SK-N-SH (cell line): ENCODE data around the gene PLXNA4. TPM values are rescaled to one million over a fixed set of nuclear protein-coding genes. Genes with fewer than 3 reads are reported as not detected.

Experiments
- CTCF ChIA-PET: fragments of 300-600, 350-600 bp; formaldehyde crosslinking; extraction: SDS; loops from one replicate; lab custom pipeline; 2021; lab: Yijun Ruan, JAX
- POLR2A ChIA-PET: fragments of 350-600 bp; sonication (Branson Sonifier 250); formaldehyde crosslinking; extraction: SDS; loops from one replicate; lab custom pipeline; 2020; ENCODE audit warnings: antibody characterized with exemption, inconsistent platforms; lab: Yijun Ruan, JAX
- DNase-seq: peaks from one replicate; pipeline ENCODE4 v3.0.0; 2012
- H2AFZ ChIP-seq: fragments of 200-600 bp; sonication (generic); 2 replicates; pipeline ENCODE4 v1.8.1; 2016; ENCODE audit warnings: antibody characterized with exemption, mild to moderate bottlenecking, low read depth
- H3F3A ChIP-seq: fragments of 200-600 bp; sonication (generic); replicated peaks from 2 replicates; pipeline ENCODE3; 2016; ENCODE audit warnings: antibody characterized with exemption, mild to moderate bottlenecking; ENCODE audit not compliant: insufficient read depth
- H3K27ac ChIP-seq, 2 experiments: fragments of 200-500 bp in 1 of 2; fragments of 200-600 bp in 1 of 2; sonication (Bioruptor generic) in 1 of 2; sonication (generic), shearing (Covaris generic) in 1 of 2; 2 replicates each; pipeline versions ENCODE4 v1.5.1 to v1.6.1; 2014 to 2016; ENCODE audit warnings: low read depth in 2 of 2, inconsistent platforms in 1 of 2, low read length in 1 of 2, mild to moderate bottlenecking in 1 of 2, mixed read lengths in 1 of 2
- H3K27me3 ChIP-seq: fragments of 200-600 bp; sonication (generic), shearing (Covaris generic); 2 replicates; pipeline ENCODE4 v1.6.1; 2016; ENCODE audit warnings: mixed run types; ENCODE audit not compliant: insufficient read depth
- H3K36me3 ChIP-seq, 2 experiments: fragments of 200-500 bp in 1 of 2; fragments of 200-600 bp in 1 of 2; sonication (Bioruptor generic) in 1 of 2; sonication (generic) in 1 of 2; replicated peaks in 1 of 2; 2 replicates each; pipeline versions ENCODE3 to v1.5.1; 2014 to 2016; ENCODE audit warnings: low read length in 1 of 2, mild to moderate bottlenecking in 1 of 2; ENCODE audit not compliant: insufficient read depth in 2 of 2, control insufficient read depth in 1 of 2
- H3K4me1 ChIP-seq, 2 experiments: fragments of 200-500 bp in 1 of 2; fragments of 200-600 bp in 1 of 2; sonication (Bioruptor generic) in 1 of 2; sonication (generic), shearing (Covaris generic) in 1 of 2; 2 replicates each; pipeline versions ENCODE4 v1.5.1 to v1.6.1; 2014 to 2016; ENCODE audit warnings: low read depth in 1 of 2, low read length in 1 of 2, mixed run types in 1 of 2; ENCODE audit not compliant: insufficient read depth in 2 of 2, control insufficient read depth in 1 of 2
- H3K4me2 ChIP-seq: fragments of 200-600 bp; sonication (generic), shearing (Covaris generic); 2 replicates; pipeline ENCODE4 v1.6.1; 2017; ENCODE audit warnings: mixed run types
- H3K4me3 ChIP-seq, 2 experiments: fragments of 200-500 bp in 1 of 2; fragments of 200-600 bp in 1 of 2; sonication (Bioruptor generic) in 1 of 2; sonication (generic), shearing (Covaris generic) in 1 of 2; 2 replicates each; pipeline versions ENCODE4 v1.5.1 to v1.8.1; 2014 to 2016; ENCODE audit warnings: low read depth in 2 of 2, inconsistent platforms in 1 of 2, low read length in 1 of 2, mild to moderate bottlenecking in 1 of 2, mixed read lengths in 1 of 2, moderate library complexity in 1 of 2
- H3K79me2 ChIP-seq: fragments of 200-600 bp; sonication (generic); 2 replicates; pipeline ENCODE4 v1.8.1; 2017; ENCODE audit warnings: mild to moderate bottlenecking; ENCODE audit not compliant: insufficient read depth
- H3K9ac ChIP-seq: fragments of 200-600 bp; sonication (generic); 2 replicates; pipeline ENCODE4 v1.6.1; 2017; ENCODE audit warnings: mixed run types
- H3K9me2 ChIP-seq: fragments of 200-600 bp; sonication (generic); 2 replicates; pipeline ENCODE4 v1.6.1; 2017; ENCODE audit warnings: mixed run types
- H3K9me3 ChIP-seq: fragments of 200-600 bp; sonication (generic); 2 replicates; pipeline ENCODE4 v1.6.1; 2017; ENCODE audit warnings: mixed run types, mild to moderate bottlenecking, moderate library complexity
- H4K20me1 ChIP-seq: fragments of 200-600 bp; sonication (generic); 2 replicates; pipeline ENCODE4 v1.6.1; 2017; ENCODE audit warnings: mild to moderate bottlenecking, mixed run types; ENCODE audit not compliant: insufficient read depth
- ELF1 ChIP-seq: IDR thresholded peaks from 2 replicates; pipeline ENCODE4 v1.4.0; 2012
- EP300 ChIP-seq, 2 experiments: IDR thresholded peaks; 2 replicates each; pipeline versions ENCODE4 v1.4.0 to v1.6.1; 2012; ENCODE audit warnings: borderline replicate concordance in 1 of 2, low read depth in 1 of 2, low read length in 1 of 2
- GATA2 ChIP-seq: sonication (generic); formaldehyde crosslinking; IDR thresholded peaks from 2 replicates; pipeline ENCODE4 v1.5.0; 2020; ENCODE audit warnings: mild to moderate bottlenecking, missing genetic modification reagents
- JUND ChIP-seq: IDR thresholded peaks from 2 replicates; pipeline ENCODE4 v1.4.0; 2012
- MXI1 ChIP-seq: IDR thresholded peaks from 2 replicates; pipeline ENCODE4 v1.6.1; 2012; ENCODE audit warnings: mild to moderate bottlenecking, low read depth, low read length, improper control_type of control experiment
- NRF1 ChIP-seq: IDR thresholded peaks from 2 replicates; pipeline ENCODE4 v1.6.1; 2012; ENCODE audit warnings: low read depth, mild to moderate bottlenecking, low read length
- POLR2AphosphoS5 ChIP-seq: IDR thresholded peaks from 2 replicates; pipeline ENCODE4 v1.6.1; 2012; ENCODE audit warnings: low read depth, low read length
- RAD21 ChIP-seq: IDR thresholded peaks from 2 replicates; pipeline ENCODE4 v1.6.1; 2012; ENCODE audit warnings: mild to moderate bottlenecking, low read length
- RCOR1 ChIP-seq: fragments of 150-350 bp; IDR thresholded peaks from 2 replicates; pipeline ENCODE4 v1.6.1; 2017; ENCODE audit warnings: antibody characterized with exemption, low read length
- RFX5 ChIP-seq: IDR thresholded peaks from 2 replicates; pipeline ENCODE4 v1.6.1; 2012; ENCODE audit warnings: mild to moderate bottlenecking, improper control_type of control experiment, low read length
- SIN3A ChIP-seq: IDR thresholded peaks from 2 replicates; pipeline ENCODE4 v1.6.1; 2012; ENCODE audit warnings: low read depth, mild to moderate bottlenecking, low read length, moderate library complexity, borderline replicate concordance
- SMC3 ChIP-seq: IDR thresholded peaks from 2 replicates; pipeline ENCODE4 v1.6.1; 2012; ENCODE audit warnings: low read depth, low read length, improper control_type of control experiment
- TCF12 ChIP-seq: IDR thresholded peaks from 2 replicates; pipeline ENCODE4 v1.4.0; 2012
- YY1 ChIP-seq: IDR thresholded peaks from 2 replicates; pipeline ENCODE4 v1.4.0; 2012; ENCODE audit warnings: low read depth, mild to moderate bottlenecking
- WGBS: methylation state at CpG from one replicate; pipeline ENCODE4 v1.1.6; 2017; ENCODE audit warnings: low lambda C conversion rate; 5-methylcytosine and 5-hydroxymethylcytosine counted together
- polyA plus RNA-seq, 3 experiments: library from polyadenylated mRNA; depleted of rRNA; stranded (reverse); fragments of >200 nt; gene quantifications; 2 replicates each; pipeline ENCODE4 v1.2.3, GENCODE V29; 2012
- TF ChIP-seq, protein P1 (sequence below): fragments of 200-600 bp; sonication (generic); IDR thresholded peaks from 2 replicates; pipeline ENCODE4 v1.6.1; 2017; ENCODE audit warnings: antibody characterized with exemption, mild to moderate bottlenecking, moderate library complexity
- TF ChIP-seq, protein P2 (sequence below): IDR thresholded peaks from 2 replicates; pipeline ENCODE4 v1.4.0; 2012; ENCODE audit warnings: low read depth, borderline replicate concordance
- TF ChIP-seq, protein P3 (sequence below): IDR thresholded peaks from 2 replicates; pipeline ENCODE4 v1.6.1; 2012; ENCODE audit warnings: mild to moderate bottlenecking, low read depth, low read length, moderate library complexity
- TF ChIP-seq, protein P4 (sequence below): IDR thresholded peaks from 2 replicates; pipeline ENCODE4 v1.4.0; 2012; ENCODE audit warnings: low read depth, borderline replicate concordance
- TF ChIP-seq, protein P5 (sequence below): fragments of 150-350 bp; IDR thresholded peaks from 2 replicates; pipeline ENCODE4 v1.6.1; 2017; ENCODE audit warnings: antibody characterized with exemption, low read length, low read depth, borderline replicate concordance

Gene PLXNA4
- polyA plus RNA-seq, 1 of the 3 experiments (the other 2 are of a cell fraction): 2.4 TPM

DNA sequence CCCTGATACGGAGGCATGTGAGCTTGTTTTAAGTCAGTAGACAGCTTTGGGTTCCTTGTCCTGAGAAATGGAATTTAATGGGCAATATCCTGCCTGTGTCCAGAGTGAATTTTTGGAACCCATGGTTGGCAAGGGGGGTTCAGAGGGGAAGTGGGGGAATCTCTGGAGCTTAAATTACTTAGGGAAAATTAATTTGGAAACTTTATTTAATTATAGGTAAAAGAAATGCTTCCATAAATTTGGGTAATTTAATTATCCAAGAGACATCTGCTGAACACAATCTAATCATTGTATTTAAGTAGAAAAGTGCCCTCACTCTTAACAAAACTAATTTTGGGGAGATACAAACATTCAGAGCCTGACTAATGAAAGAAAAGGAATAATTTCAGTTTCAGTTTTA lies 99.7 kb downstream of the PLXNA4 start (continued):
- TF ChIP-seq SIN3A (no peak), RFX5 (no peak), NRF1 (no peak)
- TF ChIP-seq, protein P1, sequence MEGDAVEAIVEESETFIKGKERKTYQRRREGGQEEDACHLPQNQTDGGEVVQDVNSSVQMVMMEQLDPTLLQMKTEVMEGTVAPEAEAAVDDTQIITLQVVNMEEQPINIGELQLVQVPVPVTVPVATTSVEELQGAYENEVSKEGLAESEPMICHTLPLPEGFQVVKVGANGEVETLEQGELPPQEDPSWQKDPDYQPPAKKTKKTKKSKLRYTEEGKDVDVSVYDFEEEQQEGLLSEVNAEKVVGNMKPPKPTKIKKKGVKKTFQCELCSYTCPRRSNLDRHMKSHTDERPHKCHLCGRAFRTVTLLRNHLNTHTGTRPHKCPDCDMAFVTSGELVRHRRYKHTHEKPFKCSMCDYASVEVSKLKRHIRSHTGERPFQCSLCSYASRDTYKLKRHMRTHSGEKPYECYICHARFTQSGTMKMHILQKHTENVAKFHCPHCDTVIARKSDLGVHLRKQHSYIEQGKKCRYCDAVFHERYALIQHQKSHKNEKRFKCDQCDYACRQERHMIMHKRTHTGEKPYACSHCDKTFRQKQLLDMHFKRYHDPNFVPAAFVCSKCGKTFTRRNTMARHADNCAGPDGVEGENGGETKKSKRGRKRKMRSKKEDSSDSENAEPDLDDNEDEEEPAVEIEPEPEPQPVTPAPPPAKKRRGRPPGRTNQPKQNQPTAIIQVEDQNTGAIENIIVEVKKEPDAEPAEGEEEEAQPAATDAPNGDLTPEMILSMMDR: no peak
- TF ChIP-seq, protein P2, sequence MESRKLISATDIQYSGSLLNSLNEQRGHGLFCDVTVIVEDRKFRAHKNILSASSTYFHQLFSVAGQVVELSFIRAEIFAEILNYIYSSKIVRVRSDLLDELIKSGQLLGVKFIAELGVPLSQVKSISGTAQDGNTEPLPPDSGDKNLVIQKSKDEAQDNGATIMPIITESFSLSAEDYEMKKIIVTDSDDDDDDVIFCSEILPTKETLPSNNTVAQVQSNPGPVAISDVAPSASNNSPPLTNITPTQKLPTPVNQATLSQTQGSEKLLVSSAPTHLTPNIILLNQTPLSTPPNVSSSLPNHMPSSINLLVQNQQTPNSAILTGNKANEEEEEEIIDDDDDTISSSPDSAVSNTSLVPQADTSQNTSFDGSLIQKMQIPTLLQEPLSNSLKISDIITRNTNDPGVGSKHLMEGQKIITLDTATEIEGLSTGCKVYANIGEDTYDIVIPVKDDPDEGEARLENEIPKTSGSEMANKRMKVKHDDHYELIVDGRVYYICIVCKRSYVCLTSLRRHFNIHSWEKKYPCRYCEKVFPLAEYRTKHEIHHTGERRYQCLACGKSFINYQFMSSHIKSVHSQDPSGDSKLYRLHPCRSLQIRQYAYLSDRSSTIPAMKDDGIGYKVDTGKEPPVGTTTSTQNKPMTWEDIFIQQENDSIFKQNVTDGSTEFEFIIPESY: no peak

DNA sequence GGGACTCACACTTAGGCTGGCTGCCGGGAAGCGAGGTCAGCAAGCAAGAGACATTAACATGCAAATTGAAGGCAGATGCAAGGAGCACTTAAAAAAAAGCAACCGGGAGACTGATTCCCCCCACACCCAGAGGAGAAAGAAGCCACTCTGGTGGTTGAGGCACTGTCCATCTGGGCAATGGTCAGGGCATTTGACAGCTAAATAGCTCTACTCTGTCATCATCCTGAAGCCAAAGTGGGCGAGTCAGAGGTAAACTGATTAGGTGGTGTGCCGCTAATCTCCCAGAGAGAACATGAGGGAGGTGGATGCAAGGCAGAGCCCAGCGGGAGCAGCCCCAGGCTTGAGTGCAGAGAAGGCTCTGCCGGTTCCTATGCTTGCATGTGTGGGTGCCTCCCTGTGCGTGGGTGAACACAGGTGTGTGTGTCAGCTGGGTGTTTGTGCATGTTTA lies 100.6 kb downstream of the PLXNA4 start:
- Histone ChIP-seq H4K20me1 (no peaks in the 10 kb centered on the region), H3K79me2 (no peaks in the 10 kb centered on the region), H3K27me3 (peaks cover 3% of the 10 kb centered on the region; the same call in 1 of the 2 replicates), H3K27ac (peak overlapping the region; percentile 2 to 95; a peak in 3 of 4 replicates), H3K4me3 (peak overlapping the region in 1 of 2 experiments; percentile 17; a peak in 1 of 4 replicates), H3K9me2 (no peaks in the 10 kb centered on the region), H3K4me2 (0 out of 2 replicates have a peak overlapping the region, but pooled peaks have one; percentile 12), H3K36me3 (no peaks in the 10 kb centered on the region), H3K4me1 (peaks cover 14 to 65% of the 10 kb centered on the region in 2 experiments; a peak in 3 of 4 replicates), H3F3A (no peaks in the 10 kb centered on the region), H2AFZ (no peak overlapping the region), H3K9ac (no peak overlapping the region), H3K9me3 (no peaks in the 10 kb centered on the region)
- DNase-seq: peak; percentile 71
- ChIA-PET CTCF (interaction anchor here (0.6 to 3.5 kb wide), 18 partner anchors 8 to 958 kb away, joined by 3 to 26 read pairs (median 4); partner anchors contain the start of gene PLXNA4), POLR2A (interaction anchor here (1.1 kb wide), 1 partner anchor 40 kb away, joined by 3 read pairs; no protein-coding TSS in a partner anchor)
- WGBS: 12% methylated on average over 8 of the region's 8 CpGs
- peak in 1 of 2 experiments; percentile 75; a peak in 2 of 4 replicates for TF ChIP-seq EP300 (IDR thresholded peaks at IDR 0.05; ENCODE audit: borderline replicate concordance in 1 of 2, low read depth in 1 of 2, low read length in 1 of 2)
- TF ChIP-seq SIN3A: no peak
- TF ChIP-seq YY1: no peak
- TF ChIP-seq RAD21: peak; percentile 21; the same call in 1 of the 2 replicates
- peak; percentile 26; the same call in 1 of the 2 replicates for TF ChIP-seq TCF12
- TF ChIP-seq, protein P3, sequence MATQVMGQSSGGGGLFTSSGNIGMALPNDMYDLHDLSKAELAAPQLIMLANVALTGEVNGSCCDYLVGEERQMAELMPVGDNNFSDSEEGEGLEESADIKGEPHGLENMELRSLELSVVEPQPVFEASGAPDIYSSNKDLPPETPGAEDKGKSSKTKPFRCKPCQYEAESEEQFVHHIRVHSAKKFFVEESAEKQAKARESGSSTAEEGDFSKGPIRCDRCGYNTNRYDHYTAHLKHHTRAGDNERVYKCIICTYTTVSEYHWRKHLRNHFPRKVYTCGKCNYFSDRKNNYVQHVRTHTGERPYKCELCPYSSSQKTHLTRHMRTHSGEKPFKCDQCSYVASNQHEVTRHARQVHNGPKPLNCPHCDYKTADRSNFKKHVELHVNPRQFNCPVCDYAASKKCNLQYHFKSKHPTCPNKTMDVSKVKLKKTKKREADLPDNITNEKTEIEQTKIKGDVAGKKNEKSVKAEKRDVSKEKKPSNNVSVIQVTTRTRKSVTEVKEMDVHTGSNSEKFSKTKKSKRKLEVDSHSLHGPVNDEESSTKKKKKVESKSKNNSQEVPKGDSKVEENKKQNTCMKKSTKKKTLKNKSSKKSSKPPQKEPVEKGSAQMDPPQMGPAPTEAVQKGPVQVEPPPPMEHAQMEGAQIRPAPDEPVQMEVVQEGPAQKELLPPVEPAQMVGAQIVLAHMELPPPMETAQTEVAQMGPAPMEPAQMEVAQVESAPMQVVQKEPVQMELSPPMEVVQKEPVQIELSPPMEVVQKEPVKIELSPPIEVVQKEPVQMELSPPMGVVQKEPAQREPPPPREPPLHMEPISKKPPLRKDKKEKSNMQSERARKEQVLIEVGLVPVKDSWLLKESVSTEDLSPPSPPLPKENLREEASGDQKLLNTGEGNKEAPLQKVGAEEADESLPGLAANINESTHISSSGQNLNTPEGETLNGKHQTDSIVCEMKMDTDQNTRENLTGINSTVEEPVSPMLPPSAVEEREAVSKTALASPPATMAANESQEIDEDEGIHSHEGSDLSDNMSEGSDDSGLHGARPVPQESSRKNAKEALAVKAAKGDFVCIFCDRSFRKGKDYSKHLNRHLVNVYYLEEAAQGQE: 0 out of 2 replicates have a peak, but pooled peaks have one; percentile 30
- peak; percentile 39 for TF ChIP-seq GATA2 (CRISPR knock-in tag)
- TF ChIP-seq, protein P4, sequence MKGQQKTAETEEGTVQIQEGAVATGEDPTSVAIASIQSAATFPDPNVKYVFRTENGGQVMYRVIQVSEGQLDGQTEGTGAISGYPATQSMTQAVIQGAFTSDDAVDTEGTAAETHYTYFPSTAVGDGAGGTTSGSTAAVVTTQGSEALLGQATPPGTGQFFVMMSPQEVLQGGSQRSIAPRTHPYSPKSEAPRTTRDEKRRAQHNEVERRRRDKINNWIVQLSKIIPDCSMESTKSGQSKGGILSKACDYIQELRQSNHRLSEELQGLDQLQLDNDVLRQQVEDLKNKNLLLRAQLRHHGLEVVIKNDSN: no peak
- TF ChIP-seq MXI1: peak; percentile 84; the same call in 1 of the 2 replicates
- TF ChIP-seq JUND: no peak
- TF ChIP-seq ELF1: no peak
- TF ChIP-seq, protein P5, sequence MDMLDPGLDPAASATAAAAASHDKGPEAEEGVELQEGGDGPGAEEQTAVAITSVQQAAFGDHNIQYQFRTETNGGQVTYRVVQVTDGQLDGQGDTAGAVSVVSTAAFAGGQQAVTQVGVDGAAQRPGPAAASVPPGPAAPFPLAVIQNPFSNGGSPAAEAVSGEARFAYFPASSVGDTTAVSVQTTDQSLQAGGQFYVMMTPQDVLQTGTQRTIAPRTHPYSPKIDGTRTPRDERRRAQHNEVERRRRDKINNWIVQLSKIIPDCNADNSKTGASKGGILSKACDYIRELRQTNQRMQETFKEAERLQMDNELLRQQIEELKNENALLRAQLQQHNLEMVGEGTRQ: no peak
- TF ChIP-seq SMC3: peak; percentile 6; the same call in 1 of the 2 replicates
- TF ChIP-seq RCOR1: peak; percentile 90
- peak; percentile 29; the same call in 1 of the 2 replicates for TF ChIP-seq POLR2AphosphoS5
